GM10847 (cell line): ENCODE measurements around the gene MTHFR.

Experiments
- POLR2A ChIP-seq: IDR thresholded peaks from 2 replicates; pipeline ENCODE4 v1.6.1; 2011; ENCODE audit not compliant: insufficient read length; ENCODE audit errors: extremely low read depth

Gene MTHFR

GRCh38 chr1:11764115-11764514 lies 41.6 kb downstream of the MTHFR start:
- no peak for TF ChIP-seq POLR2A

DNA sequence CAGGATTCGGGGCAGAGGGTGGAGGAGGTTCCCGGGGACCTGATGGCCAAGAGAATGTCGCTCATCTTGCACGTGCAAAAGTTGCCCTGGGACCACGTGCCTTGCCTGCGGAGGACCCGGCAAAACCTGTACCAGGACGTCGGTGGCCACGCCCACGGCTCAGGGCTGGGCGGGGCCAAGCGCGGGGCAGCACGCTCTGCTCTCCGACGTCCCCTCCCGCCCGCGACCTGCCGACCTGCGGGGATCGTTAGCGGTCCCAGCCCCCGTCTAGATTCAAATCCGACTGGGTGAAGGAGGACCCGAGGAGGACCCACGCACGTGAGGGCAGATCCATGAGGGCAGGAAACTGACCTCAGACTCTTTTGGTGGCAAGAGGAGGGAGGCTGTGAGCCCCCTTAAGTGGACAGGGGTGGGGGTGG lies 43.8 kb downstream of the MTHFR start, which contains the start of gene C1orf167:
C1orf167 (plus strand) TSS at position 206 of the 419 bp plus-strand sequence. CDS start 2,208 bp downstream, outside the sequence.
- no peak for TF ChIP-seq POLR2A

- no peak for TF ChIP-seq POLR2A
These were observed 44.5 kb downstream of the MTHFR start for GRCh38 chr1:11761285-11761684.

DNA sequence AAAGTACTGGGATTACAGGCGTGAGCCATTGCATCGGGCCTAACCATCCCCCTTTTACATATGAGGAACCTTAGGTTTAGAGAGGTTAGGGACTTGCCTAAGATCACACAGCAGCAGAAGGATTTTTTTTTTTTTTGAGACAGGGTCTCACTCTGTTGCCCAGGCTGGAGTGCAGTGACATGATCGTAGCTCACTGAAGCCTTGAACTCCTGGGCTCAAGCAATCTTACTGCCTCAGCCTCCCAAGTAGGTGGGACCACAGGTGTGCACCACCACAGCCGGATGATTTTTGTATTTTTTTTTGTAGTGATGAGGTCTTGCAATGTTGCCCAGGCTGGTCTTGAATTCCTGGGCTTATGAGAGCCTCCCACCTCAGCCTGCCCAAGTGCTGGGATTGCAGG lies 46.0 kb downstream of the MTHFR start:
- TF ChIP-seq POLR2A: no peak

- no peak for TF ChIP-seq POLR2A
These were observed 48.7 kb downstream of the MTHFR start for GRCh38 chr1:11757047-11757446.

DNA sequence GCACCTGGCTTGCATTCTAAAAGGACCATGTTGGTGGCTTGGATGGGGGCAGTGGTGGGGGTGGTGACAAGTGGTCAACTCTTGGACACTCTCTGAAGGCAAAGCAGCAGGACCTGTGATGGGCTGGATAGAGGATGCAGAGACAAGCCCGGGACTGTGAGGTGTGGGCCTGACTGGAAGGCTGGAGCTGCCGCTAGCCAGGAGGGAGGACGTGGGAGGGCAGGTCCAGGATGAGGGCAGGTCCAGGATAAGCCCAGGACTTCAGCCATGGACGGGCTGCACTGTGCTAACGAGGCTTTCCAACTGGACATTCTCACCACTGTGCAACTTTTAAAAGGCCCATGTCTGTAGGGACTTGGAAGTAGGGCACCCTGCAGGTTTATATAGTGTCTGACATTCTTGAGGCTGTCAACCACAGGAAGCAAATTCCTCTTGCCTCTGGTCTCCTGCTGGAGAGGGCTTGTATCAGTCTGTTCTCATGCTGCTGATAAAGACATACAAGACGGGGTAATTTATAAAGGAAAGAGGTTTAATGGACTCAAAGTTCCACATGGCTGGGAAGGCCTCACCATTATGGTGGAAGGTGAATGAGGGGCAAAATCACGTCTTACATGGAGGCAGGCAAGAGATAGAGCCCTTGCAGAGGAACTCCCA lies 52.1 kb downstream of the MTHFR start:
- TF ChIP-seq POLR2A: no peak

DNA sequence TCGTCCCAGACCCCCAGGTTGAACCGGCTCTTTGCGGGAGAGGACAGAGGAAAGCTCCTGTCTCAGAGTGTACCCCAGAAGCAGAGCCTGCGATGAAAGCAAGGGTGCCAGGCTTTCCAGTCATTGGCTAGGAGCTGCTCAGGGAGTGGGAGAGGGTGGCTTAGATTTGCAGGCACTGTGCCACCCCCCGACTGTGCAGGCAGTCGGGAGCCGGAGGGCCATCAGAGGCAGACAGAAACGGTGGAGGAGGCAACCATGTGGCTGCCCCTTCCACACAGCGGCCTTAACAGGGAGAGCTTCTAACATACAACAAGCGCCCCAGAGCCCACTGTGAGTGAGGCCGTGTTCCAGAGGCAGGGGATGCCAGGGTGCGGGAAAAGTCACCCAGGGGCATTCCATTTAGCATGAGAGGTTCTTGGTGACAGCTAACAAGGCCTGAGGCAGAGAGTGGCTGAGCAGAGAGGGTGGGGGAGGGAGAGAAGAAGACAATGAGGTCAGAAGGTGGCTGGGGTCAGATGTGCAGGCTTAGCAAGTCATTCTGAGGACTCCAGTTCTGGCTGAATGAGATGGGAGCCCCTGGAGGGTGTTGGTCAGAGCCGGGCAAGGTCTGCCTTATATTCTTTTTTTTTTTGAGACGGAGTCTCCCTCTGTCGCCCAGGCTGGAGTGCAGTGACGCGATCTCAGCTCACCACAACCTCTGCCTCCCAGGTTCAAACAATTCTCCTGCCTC lies 53.2 kb downstream of the MTHFR start:
- TF ChIP-seq POLR2A: no peak

- TF ChIP-seq POLR2A: no peak
These were observed 54.7 kb downstream of the MTHFR start for GRCh38 chr1:11751087-11751486.

- TF ChIP-seq POLR2A: no peak
These were observed 55.8 kb downstream of the MTHFR start for GRCh38 chr1:11749996-11750395.

DNA sequence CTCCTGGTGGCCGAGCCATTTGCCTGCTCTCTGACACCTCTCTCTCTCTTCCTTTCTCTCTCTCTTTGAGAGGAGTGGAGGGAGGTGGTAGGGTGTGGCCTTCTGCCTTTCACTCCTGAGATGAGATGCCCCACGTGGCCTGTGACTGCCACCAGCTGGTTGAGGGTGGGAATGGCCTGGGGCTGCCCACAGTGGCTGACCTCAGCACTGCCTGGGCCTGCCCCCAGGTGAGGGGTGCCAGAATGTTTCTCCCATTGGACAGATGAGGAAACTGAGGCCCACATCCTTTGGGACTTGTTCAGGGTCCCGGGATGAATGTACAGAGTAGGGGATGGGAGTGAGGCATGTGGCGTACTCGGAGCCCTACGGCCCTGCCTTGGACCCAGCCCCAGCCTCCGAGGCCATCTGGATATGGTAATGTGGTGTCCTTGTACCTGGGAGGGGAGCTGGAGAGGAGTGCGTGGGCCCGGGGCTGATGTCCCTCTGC lies 56.5 kb downstream of the MTHFR start:
- TF ChIP-seq POLR2A: no peak

DNA sequence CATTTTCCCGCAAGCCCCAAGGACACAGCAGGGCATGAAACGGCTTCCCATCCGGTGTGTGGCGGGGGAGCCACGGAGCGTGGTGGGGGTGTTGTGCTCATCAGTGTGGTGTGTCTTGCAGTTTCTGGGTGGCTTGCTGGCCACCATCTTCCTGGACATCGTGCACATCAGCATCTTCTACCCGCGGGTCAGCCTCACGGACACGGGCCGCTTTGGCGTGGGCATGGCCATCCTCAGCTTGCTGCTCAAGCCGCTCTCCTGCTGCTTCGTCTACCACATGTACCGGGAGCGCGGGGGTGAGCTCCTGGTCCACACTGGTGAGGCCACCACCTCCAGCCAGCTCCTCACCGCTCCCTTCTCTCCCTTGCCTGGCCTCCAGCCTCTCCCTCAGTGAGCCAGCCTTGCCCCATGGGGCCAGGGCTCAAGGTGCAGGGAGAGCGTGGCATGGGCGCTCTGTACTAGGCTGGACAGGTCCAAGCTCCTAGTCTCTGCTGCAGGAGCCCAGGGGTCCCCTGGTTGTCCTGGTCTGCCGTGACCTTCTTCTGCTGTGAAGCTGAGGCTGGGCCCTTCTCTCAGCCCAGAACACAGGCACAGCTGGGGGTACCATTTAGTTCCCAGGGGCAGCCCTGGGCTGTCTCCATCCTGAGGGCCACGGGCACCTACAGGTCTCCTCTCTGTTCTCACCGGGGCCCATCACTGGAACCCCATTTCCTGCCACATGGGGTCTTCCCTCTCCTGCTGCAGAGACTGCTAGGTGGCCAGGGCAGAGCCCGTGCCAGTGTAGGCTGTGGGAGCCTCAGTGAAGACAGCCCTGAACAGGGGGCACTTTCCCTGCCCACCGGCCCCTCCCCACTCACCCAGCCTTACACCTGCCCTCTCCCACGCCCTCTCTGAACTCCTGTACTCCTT lies 57.2 kb downstream of the MTHFR start:
- no peak for TF ChIP-seq POLR2A

DNA sequence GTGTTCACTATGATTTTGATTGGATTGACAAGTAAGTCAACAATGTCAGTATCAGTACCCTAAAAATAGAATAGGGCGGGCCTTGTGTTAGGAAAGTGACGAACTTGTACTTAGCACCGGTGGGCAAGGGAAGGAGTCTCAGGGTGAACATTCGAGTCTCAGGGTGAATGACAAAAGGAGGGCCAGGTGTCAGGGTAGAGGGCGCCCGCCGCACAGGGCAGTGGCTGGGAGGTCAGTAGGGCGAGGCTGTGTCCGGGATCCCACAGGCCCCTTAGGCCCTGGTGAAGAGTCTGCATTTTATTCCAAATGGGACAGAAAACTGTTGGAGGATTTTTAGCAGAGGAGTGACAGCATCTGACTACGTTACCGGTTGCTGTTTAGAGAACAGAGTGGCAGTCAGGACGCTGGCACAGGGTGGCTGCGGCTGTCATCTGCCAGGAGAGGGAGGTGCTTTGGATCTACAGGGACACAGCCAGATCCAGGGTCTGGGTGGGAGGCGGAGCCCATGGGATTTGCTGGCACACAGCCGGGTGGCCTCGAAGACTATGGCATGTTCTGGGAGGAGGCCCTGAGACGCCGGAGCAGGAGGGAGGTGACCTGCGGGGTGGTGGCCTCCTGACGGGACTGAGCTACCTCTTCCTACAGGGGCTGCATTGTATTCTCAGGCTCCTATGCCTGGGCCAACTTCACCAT lies 58.8 kb downstream of the MTHFR start:
- TF ChIP-seq POLR2A: no peak

DNA sequence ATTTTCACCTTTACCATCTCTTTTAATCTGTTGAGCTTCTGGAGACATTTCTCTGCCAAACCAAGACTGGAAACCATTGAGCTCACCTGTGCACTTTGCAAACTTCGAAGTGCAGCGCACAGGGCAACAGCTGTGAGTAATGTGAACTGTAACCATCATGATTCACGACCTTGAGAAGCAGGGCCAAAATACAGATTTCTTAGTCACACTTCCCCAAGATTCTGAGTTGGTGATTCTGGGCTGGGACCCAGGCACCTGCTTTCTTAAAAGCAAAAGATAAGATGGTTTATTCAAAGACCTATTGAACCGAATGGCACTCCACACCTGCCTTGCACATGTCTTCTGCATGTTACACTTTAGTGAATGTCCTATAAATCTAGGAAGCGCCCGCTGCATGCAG lies 59.7 kb downstream of the MTHFR start:
- no peak for TF ChIP-seq POLR2A

GRCh38 chr1:11744287-11744686 lies 61.5 kb downstream of the MTHFR start:
- TF ChIP-seq POLR2A: no peak
